BJ (cell line): Measurements from ENCODE around the gene COMMD4. TPM values are rescaled to one million over a fixed set of nuclear protein-coding genes. Genes with fewer than 3 reads are reported as not detected.
"Not testable (repeated sequence)": the region's sequence is repeated elsewhere in the genome, so short reads cannot be mapped to it uniquely, and the experiment has no call there.

ENCODE experiments used
- CTCF ChIA-PET: fragments of 350-600 bp; formaldehyde crosslinking; extraction: SDS; loops from one replicate; lab custom pipeline; 2021; ENCODE audit warnings: antibody characterized with exemption, inconsistent platforms; lab: Yijun Ruan, JAX
- POLR2A ChIA-PET: fragments of 300-600 bp; sonication (Branson Sonifier 250); formaldehyde crosslinking; extraction: SDS; loops from one replicate; lab custom pipeline; 2021; ENCODE audit warnings: antibody characterized with exemption; lab: Charles Lee
- DNase-seq: peaks from one replicate; pipeline ENCODE4 v3.0.0-alpha.2; 2011; ENCODE audit warnings: low read depth
- H3K27me3 ChIP-seq: 2 replicates; pipeline ENCODE4 v1.6.0; 2011; ENCODE audit warnings: low read length; ENCODE audit not compliant: control insufficient read depth, insufficient read depth
- H3K36me3 ChIP-seq: 2 replicates; pipeline ENCODE4 v1.5.1; 2011; ENCODE audit warnings: low read length; ENCODE audit not compliant: control insufficient read depth, insufficient read depth
- H3K4me3 ChIP-seq: 2 replicates; pipeline ENCODE4 v1.5.1; 2011; ENCODE audit warnings: low read depth, mild to moderate bottlenecking, control low read depth, low read length
- polyA plus RNA-seq: library from polyadenylated mRNA; depleted of rRNA; stranded (reverse); fragments of >200 nt; gene quantifications from 2 replicates; pipeline ENCODE4 v1.2.3, GENCODE V29; 2011
- TF ChIP-seq, protein P1 (sequence below): IDR thresholded peaks from 2 replicates; pipeline ENCODE4 v1.5.1; 2011; ENCODE audit warnings: low read depth, mild to moderate bottlenecking, control low read depth, inconsistent platforms, low read length, moderate library complexity; ENCODE audit not compliant: insufficient read depth

The COMMD4 gene
- polyA plus RNA-seq, 1 experiment: 142 TPM

GRCh38 chr15:75314552-75315290, 21.1 kb upstream of the COMMD4 start:
- DNase-seq: no peak
- Histone ChIP-seq H3K27me3 (no peaks in the 10 kb centered on the region; the same call in none of the 2 replicates), H3K36me3 (no peaks in the 10 kb centered on the region), H3K4me3 (no peak overlapping the region)
- CTCF ChIA-PET: no interaction called here
- TF ChIP-seq, protein P1, sequence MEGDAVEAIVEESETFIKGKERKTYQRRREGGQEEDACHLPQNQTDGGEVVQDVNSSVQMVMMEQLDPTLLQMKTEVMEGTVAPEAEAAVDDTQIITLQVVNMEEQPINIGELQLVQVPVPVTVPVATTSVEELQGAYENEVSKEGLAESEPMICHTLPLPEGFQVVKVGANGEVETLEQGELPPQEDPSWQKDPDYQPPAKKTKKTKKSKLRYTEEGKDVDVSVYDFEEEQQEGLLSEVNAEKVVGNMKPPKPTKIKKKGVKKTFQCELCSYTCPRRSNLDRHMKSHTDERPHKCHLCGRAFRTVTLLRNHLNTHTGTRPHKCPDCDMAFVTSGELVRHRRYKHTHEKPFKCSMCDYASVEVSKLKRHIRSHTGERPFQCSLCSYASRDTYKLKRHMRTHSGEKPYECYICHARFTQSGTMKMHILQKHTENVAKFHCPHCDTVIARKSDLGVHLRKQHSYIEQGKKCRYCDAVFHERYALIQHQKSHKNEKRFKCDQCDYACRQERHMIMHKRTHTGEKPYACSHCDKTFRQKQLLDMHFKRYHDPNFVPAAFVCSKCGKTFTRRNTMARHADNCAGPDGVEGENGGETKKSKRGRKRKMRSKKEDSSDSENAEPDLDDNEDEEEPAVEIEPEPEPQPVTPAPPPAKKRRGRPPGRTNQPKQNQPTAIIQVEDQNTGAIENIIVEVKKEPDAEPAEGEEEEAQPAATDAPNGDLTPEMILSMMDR: no peak
- POLR2A ChIA-PET: no interaction called here

GRCh38 chr15:75319231-75319897, 16.5 kb upstream of the COMMD4 start:
- POLR2A ChIA-PET: not testable (repeated sequence)

GRCh38 chr15:75321711-75322110, 14.2 kb upstream of the COMMD4 start:
- H3K36me3 ChIP-seq: no peaks in the 10 kb centered on the region
- no peak overlapping the region for H3K4me3 ChIP-seq
- TF ChIP-seq, protein P1: no peak
- ChIA-PET CTCF (interaction anchor here (1.1 to 1.3 kb wide), 2 partner anchors 13 to 553 kb away, joined by 3 read pairs; no protein-coding TSS in a partner anchor), POLR2A (no interaction called here)
- no peak for DNase-seq
- no peaks in the 10 kb centered on the region; the same call in none of the 2 replicates for H3K27me3 ChIP-seq

More at GRCh38 chr15:75319231-75319897, 16.5 kb upstream of the COMMD4 start:
- DNase-seq, H3K36me3 ChIP-seq, H3K27me3 ChIP-seq, H3K4me3 ChIP-seq, CTCF ChIA-PET: not testable (repeated sequence)

DNA sequence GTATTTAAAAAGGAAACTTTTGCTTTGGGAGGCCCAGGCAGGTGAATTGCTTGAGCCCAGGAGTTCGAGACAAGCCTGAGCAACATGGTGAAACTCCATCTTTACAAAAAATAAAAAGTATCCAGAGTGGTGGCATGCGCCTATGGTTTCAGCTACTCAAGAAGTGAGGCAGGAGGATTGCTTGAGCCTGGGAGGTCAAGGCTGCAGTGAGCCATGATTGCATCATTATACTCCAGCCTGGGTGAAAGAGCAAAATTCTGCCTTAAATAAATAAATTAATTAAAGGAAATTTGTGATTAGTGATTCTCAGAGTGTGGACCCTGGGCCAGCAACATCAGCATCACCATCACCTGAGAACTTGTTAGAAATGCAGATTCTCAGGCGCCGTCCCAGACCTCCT, 9.9 kb upstream of the COMMD4 start:
- ChIA-PET CTCF (no interaction called here), POLR2A (no interaction called here)
- Histone ChIP-seq H3K36me3 (no peaks in the 10 kb centered on the region), H3K27me3 (no peaks in the 10 kb centered on the region; the same call in 1 of the 2 replicates), H3K4me3 (no peak overlapping the region)
- TF ChIP-seq, protein P1: no peak
- no peak for DNase-seq

- ChIA-PET CTCF (no interaction called here), POLR2A (no interaction called here)
- H3K4me3 ChIP-seq: no peak overlapping the region
- no peaks in the 10 kb centered on the region for H3K27me3 ChIP-seq
- DNase-seq: no peak
- no peaks in the 10 kb centered on the region for H3K36me3 ChIP-seq
- TF ChIP-seq, protein P1: no peak
These were observed 8.9 kb upstream of the COMMD4 start for GRCh38 chr15:75327005-75327404.
